Mesendoderm (in vitro differentiated cells): ENCODE measurements around the gene CFAP141.
A peak's percentile ranks its signal among the peaks of the same experiment; 100 is the strongest.

ENCODE experiments used
- DNase-seq: peaks from one replicate; pipeline ENCODE4 v3.0.0; 2013
- H2AK5ac ChIP-seq: 2 replicates; pipeline ENCODE4 v1.6.1; 2013; ENCODE audit warnings: low read length, inconsistent platforms
- H2BK120ac ChIP-seq: 2 replicates; pipeline ENCODE4 v1.6.1; 2013; ENCODE audit warnings: low read depth, mild to moderate bottlenecking, low read length, moderate library complexity, mixed read lengths
- H2BK15ac ChIP-seq: replicated peaks from 2 replicates; pipeline ENCODE4 v1.6.1; 2013; ENCODE audit warnings: low read depth, mild to moderate bottlenecking, moderate library complexity
- H2BK5ac ChIP-seq: 2 replicates; pipeline ENCODE4 v1.6.1; 2013; ENCODE audit warnings: low read length, inconsistent platforms
- H3K18ac ChIP-seq: 2 replicates; pipeline ENCODE4 v1.6.1; 2013; ENCODE audit warnings: mild to moderate bottlenecking, low read length, mixed read lengths
- H3K23ac ChIP-seq: one replicate; pipeline ENCODE4 v1.6.1; 2013; ENCODE audit warnings: low read length
- H3K27ac ChIP-seq: 2 replicates; pipeline ENCODE4 v1.5.1; 2013; ENCODE audit warnings: low read depth, mild to moderate bottlenecking, inconsistent platforms, low read length, moderate library complexity
- H3K27me3 ChIP-seq: 2 replicates; pipeline ENCODE4 v1.6.1; 2013; ENCODE audit warnings: low read length, control low read depth, mild to moderate bottlenecking, inconsistent platforms; ENCODE audit not compliant: insufficient read depth, poor library complexity
- H3K36me3 ChIP-seq: 2 replicates; pipeline ENCODE4 v1.6.1; 2013; ENCODE audit warnings: low read length, inconsistent platforms; ENCODE audit not compliant: control insufficient read depth, insufficient read depth
- H3K4ac ChIP-seq: one replicate; pipeline ENCODE4 v1.6.1; 2013; ENCODE audit warnings: low read depth, mild to moderate bottlenecking, low read length, moderate library complexity
- H3K4me1 ChIP-seq: 2 replicates; pipeline ENCODE4 v1.6.1; 2013; ENCODE audit warnings: low read depth, low read length, inconsistent platforms; ENCODE audit not compliant: control insufficient read depth
- H3K4me2 ChIP-seq: 2 replicates; pipeline ENCODE4 v1.6.1; 2013; ENCODE audit warnings: low read length
- H3K4me3 ChIP-seq: 2 replicates; pipeline ENCODE4 v1.5.1; 2013; ENCODE audit warnings: mild to moderate bottlenecking, low read length
- H3K56ac ChIP-seq: one replicate; pipeline ENCODE4 v1.6.1; 2013; ENCODE audit warnings: low read length
- H3K79me1 ChIP-seq: 2 replicates; pipeline ENCODE4 v1.6.1; 2013; ENCODE audit warnings: low read length, inconsistent platforms
- H3K79me2 ChIP-seq: 2 replicates; pipeline ENCODE4 v1.6.1; 2013; ENCODE audit warnings: mild to moderate bottlenecking, low read length; ENCODE audit not compliant: control insufficient read depth, insufficient read depth
- H3K9ac ChIP-seq: 2 replicates; pipeline ENCODE4 v1.6.1; 2013; ENCODE audit warnings: low read length, inconsistent platforms
- H4K5ac ChIP-seq: one replicate; pipeline ENCODE4 v1.6.1; 2013; ENCODE audit warnings: low read length
- H4K8ac ChIP-seq: one replicate; pipeline ENCODE4 v1.6.1; 2013; ENCODE audit warnings: low read depth, mild to moderate bottlenecking, control low read depth, low read length, moderate library complexity
- WGBS: extraction: QIAGEN DNeasy Blood & Tissue Kit; methylation state at CpG from one replicate; pipeline ENCODE4 v1.1.7; 2013; ENCODE audit warnings: low lambda C conversion rate, missing lambda C conversion rate; ENCODE audit not compliant: insufficient coverage; ENCODE audit errors: extremely low coverage; 5-methylcytosine and 5-hydroxymethylcytosine counted together
- small RNA-seq: library from polyadenylated mRNA; stranded (forward); fragments of <200 nt; extraction: miRNeasy Mini kit (QIAGEN cat#:217004); gene quantifications from one replicate; pipeline ENCODE3, GENCODE V24; 2013; ENCODE audit not compliant: insufficient read depth

Gene CFAP141

DNA sequence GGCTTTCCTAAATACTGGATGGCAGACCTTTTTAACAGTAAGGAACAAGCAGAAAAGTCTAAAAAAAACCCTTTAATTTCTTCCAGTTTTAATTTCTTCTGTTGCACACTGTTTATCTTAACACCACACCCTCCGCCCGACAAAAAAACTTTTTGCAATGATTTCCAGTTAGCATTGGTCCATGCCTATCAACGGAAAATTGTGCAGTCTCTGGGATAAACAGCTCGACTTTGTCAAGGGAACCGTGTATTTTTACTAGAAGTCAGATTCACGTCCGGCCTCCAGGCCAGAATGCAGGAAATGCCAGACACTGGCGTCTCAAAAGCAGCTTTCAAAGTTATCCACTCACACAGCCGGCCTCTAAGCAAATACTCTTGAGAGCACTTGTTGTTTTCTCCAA lies 50.9 kb downstream of the CFAP141 start:
- H3K4me2 ChIP-seq = no peak overlapping the region
- H3K56ac ChIP-seq = no peak overlapping the region
- H3K23ac ChIP-seq = no peak overlapping the region
- no peaks in the 10 kb centered on the region for H3K27me3 ChIP-seq
- H3K18ac ChIP-seq = no peak overlapping the region
- no peak for DNase-seq
- no peak overlapping the region for H3K9ac ChIP-seq
- H3K36me3 ChIP-seq = peaks cover 1% of the 10 kb centered on the region
- no peaks in the 10 kb centered on the region for H3K79me2 ChIP-seq
- no peak overlapping the region for H2BK5ac ChIP-seq
- no peak overlapping the region for H4K8ac ChIP-seq
- no peak overlapping the region for H2AK5ac ChIP-seq
- H2BK15ac ChIP-seq = no peak overlapping the region
- no peak overlapping the region for H3K27ac ChIP-seq
- no CpG with 5 or more reads among the region's 9 CpGs for WGBS
- peaks cover 2% of the 10 kb centered on the region for H3K4me1 ChIP-seq
- H3K4ac ChIP-seq = no peak overlapping the region
- H4K5ac ChIP-seq = no peak overlapping the region
- H3K79me1 ChIP-seq = peaks cover 6% of the 10 kb centered on the region
- H2BK120ac ChIP-seq = no peak overlapping the region
- H3K4me3 ChIP-seq = no peak overlapping the region

DNA sequence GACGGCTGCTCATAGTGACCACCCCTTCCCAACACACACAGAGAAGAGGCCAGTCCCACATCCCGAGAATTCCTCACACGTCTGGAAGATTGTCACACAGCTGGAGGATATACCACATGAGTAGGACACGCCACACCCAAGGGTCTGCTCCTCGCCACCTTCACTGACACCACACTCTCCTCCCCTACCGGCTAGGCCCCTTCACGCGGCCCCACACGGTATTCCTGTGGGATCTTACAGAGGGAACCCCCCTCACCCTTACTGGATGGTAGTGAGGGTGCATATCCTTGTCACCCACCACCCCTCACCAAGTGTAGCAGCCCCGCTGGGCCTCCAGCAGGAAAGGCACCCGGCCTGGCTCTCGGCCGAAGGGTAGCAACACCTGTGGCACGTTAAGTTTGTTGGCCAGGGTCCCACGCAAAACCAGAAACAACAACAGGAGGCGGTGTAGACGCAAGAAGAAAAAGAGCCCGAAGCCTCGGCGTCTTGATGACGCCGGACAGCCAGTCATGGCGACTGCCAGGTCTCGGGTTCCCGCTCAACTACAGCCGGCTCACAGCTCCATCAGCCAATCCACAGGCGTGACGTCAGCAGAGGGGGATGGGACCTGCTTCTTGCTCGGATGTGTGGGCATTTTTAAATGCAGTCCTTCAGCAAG lies 51.5 kb downstream of the CFAP141 start, which contains the start of gene NUP210L:
Gene NUP210L (minus strand): TSS at position 540 of the 658 bp plus-strand sequence.
- peaks cover 1% of the 10 kb centered on the region for H3K36me3 ChIP-seq
- H3K9ac ChIP-seq = no peak within 1 kb of the TSS
- no peaks in the 10 kb centered on the region for H3K27me3 ChIP-seq
- H3K79me1 ChIP-seq = peaks cover 6% of the 10 kb centered on the region
- no peak within 1 kb of the TSS for H3K4me3 ChIP-seq
- no peak within 1 kb of the TSS for H4K5ac ChIP-seq
- no peak within 1 kb of the TSS for H2AK5ac ChIP-seq
- H2BK5ac ChIP-seq = no peak within 1 kb of the TSS
- peak; percentile 83 for DNase-seq
- no peak within 1 kb of the TSS for H2BK15ac ChIP-seq
- H3K4me2 ChIP-seq = no peak within 1 kb of the TSS
- H3K56ac ChIP-seq = no peak within 1 kb of the TSS
- H3K4me1 ChIP-seq = peaks cover 2% of the 10 kb centered on the region
- H3K27ac ChIP-seq = no peak within 1 kb of the TSS
- H2BK120ac ChIP-seq = no peak within 1 kb of the TSS
- no peak within 1 kb of the TSS for H3K18ac ChIP-seq
- WGBS = no CpG with 5 or more reads among the region's 29 CpGs
- H3K79me2 ChIP-seq = no peaks in the 10 kb centered on the region
- H4K8ac ChIP-seq = no peak within 1 kb of the TSS
- no peak within 1 kb of the TSS for H3K23ac ChIP-seq
- H3K4ac ChIP-seq = no peak within 1 kb of the TSS

DNA sequence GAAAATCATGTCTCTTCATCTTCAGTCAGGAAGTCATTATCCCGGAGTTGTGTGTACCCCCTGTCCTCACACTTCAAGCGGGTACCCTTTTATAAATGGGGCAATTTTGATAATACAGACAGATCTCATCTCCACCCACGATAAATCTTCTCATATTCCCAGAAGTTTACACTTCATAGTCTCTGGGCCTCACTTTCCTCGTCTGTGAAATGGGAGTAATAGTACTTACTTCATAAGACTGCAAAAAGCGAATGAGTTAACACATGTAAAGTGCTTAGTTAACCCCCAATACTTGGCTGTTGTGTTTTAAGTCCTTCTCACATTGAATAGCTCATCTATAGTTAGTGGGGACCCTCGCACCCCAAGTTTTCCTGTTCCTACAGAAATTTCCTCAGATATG lies 52.1 kb downstream of the CFAP141 start:
- Histone ChIP-seq H3K4me3 (no peak overlapping the region), H4K5ac (no peak overlapping the region), H3K56ac (no peak overlapping the region), H2BK15ac (no peak overlapping the region), H3K4me1 (peaks cover 2% of the 10 kb centered on the region), H3K4ac (no peak overlapping the region), H2BK120ac (no peak overlapping the region), H3K27ac (no peak overlapping the region), H2AK5ac (no peak overlapping the region), H3K4me2 (no peak overlapping the region), H3K18ac (no peak overlapping the region), H3K9ac (no peak overlapping the region), H2BK5ac (no peak overlapping the region), H3K23ac (no peak overlapping the region), H3K79me2 (no peaks in the 10 kb centered on the region), H3K36me3 (peaks cover 1% of the 10 kb centered on the region), H4K8ac (no peak overlapping the region), H3K79me1 (peaks cover 6% of the 10 kb centered on the region), H3K27me3 (no peaks in the 10 kb centered on the region)
- WGBS = no CpG with 5 or more reads among the region's 6 CpGs
- no peak for DNase-seq

DNA sequence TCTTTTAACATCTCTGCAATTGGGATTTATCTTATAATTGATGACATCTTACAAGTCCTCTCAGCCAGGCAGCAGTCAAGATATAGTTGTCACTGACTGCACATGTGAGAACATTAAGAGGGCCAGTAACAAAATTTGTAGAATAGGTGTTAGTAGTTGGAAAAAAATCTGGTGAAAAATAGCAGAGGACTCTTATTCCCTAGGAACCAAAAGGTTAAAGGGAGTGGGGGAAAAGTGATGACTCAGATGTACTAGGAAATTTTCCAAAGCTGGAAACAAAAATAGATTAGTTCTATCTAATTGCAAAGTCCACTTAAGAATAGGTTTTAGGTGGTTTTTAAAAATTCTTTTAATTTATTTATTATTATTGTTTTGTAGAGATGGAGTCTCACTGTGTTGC lies 54.8 kb downstream of the CFAP141 start:
- no peak overlapping the region for H2AK5ac ChIP-seq
- no peak overlapping the region for H4K5ac ChIP-seq
- no peak overlapping the region for H3K56ac ChIP-seq
- no peaks in the 10 kb centered on the region for H3K4me1 ChIP-seq
- DNase-seq = no peak
- H3K18ac ChIP-seq = no peak overlapping the region
- H3K9ac ChIP-seq = no peak overlapping the region
- no peak overlapping the region for H2BK5ac ChIP-seq
- no peak overlapping the region for H4K8ac ChIP-seq
- no peak overlapping the region for H3K27ac ChIP-seq
- no peak overlapping the region for H3K4me2 ChIP-seq
- H2BK15ac ChIP-seq = no peak overlapping the region
- no peak overlapping the region for H2BK120ac ChIP-seq
- no peaks in the 10 kb centered on the region for H3K79me2 ChIP-seq
- no peaks in the 10 kb centered on the region for H3K27me3 ChIP-seq
- H3K23ac ChIP-seq = no peak overlapping the region
- H3K36me3 ChIP-seq = no peaks in the 10 kb centered on the region
- H3K4ac ChIP-seq = no peak overlapping the region
- no peaks in the 10 kb centered on the region for H3K79me1 ChIP-seq
- no peak overlapping the region for H3K4me3 ChIP-seq

Small RNAs within 50 kb of the gene (small RNA-seq; reads per million reads assigned to genes)
- gene MIR190B = 4.3 reads per million, percentile 65 among the genes with 10 or more reads in this experiment
